Measurements from ENCODE around the gene RBFOX2.
"Not testable (repeated sequence)": the region's sequence is repeated elsewhere in the genome, so short reads cannot be mapped to it uniquely, and the experiment has no call there.

RBFOX2 gene

DNA sequence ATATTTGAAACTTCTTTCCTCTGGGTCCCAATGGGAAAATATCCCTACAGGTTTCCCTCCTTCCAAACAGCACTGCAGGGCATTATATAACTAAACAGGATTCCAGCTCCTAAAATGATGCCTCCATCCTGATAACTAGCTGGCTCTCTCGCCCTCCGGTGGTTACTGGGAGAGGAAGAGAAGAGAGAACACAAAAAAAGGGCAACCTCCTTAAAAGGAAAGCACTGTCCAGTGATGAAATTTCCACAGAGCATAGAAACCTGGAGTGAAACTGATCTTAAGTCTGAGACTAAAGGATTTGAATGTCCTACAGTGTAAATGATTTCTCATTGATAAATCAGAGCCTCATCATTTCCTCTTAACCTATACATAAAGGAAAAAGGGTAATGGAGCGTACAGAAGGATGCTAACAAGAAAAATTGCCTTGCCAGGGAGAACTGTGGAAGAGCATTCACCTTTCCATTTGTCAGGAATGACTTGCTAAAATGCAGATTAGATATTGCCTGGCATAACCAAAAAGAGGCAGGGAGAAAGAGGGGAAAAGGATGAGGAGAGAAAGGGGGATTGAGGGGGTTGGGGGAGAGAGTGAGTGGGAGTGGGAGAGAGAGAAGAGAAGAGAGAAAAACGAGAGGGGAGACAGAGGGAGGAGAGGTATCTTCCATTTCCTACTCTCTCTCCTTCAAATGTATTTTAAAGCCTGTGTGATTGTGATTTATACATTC is 189.6 kb downstream of the RBFOX2 start:
- in situ Hi-C loops (cut with MboI; ENCODE audit: low sequenced_read_pairs), result no loop called here

- in situ Hi-C loops (cut with MboI; ENCODE audit: low sequenced_read_pairs), result no loop called here
Measured at GRCh38 chr22:35837101-35837727, 191.4 kb downstream of the RBFOX2 start.

GRCh38 chr22:35835998-35836691 is 192.5 kb downstream of the RBFOX2 start:
- in situ Hi-C loops (cut with MboI; ENCODE audit: low sequenced_read_pairs), result no loop called here

DNA sequence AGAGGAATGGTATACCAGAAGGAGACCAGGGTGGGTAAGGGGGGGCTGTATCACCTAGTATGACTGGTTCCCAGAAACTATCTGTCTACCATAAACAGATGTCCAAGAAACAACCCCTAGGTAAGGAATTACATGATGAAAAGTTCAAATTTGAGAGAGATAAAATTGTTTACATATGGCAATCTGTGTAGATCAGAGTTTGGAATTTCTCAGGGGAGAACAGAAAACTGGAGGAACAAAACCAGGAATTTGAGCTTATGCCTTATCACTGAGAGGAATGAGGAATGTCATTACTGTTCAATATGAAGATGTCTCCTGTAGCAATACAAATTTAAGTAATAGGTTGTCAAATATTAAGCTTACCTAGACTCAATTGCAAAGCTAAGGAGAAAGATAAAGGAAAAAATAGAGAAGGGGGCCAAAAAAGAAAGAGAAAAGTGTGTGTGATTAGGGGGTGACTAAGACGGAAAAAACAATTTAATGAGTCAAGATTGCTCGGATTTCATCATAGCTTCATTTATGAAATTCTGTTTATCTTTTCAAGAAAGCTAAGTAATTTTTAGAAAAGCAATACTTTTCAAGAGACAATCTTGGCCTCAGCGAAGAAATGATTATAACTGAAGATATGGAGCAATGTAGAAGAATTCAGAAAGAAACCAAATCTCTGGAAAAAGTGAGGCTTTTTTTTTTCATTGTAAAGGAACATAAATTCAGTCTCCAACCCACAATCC is 193.2 kb downstream of the RBFOX2 start:
- in situ Hi-C loops (cut with MboI; ENCODE audit: low sequenced_read_pairs), result no loop called here

DNA sequence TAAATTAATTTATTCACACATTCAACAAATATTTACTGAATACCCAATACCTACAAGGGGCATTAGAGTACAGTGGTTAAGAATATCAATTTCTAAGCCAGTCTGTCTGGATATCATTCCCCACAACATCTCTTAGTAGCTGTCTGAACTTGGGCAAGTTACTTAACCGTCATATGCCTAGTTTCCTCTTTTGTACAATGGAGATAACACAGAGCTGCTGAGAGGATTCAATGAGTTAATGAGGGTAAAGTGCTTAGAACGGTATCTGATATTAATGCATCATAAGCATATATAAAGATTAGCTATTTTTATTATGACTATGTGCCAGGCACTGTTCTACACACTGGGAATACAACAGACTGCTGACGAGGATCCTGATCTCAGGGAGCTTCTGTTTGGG is 194.6 kb downstream of the RBFOX2 start:
- in situ Hi-C loops (cut with MboI; ENCODE audit: low sequenced_read_pairs), result no loop called here

- in situ Hi-C loops (cut with MboI; ENCODE audit: low sequenced_read_pairs), result no loop called here
Measured at GRCh38 chr22:35830305-35830704, 198.3 kb downstream of the RBFOX2 start.

GRCh38 chr22:35824256-35824655 is 204.4 kb downstream of the RBFOX2 start:
- in situ Hi-C loops (cut with MboI; ENCODE audit: low sequenced_read_pairs), result no loop called here

- in situ Hi-C loops (cut with MboI; ENCODE audit: low sequenced_read_pairs), result no loop called here
Measured at GRCh38 chr22:35821654-35822053, 207.0 kb downstream of the RBFOX2 start.

DNA sequence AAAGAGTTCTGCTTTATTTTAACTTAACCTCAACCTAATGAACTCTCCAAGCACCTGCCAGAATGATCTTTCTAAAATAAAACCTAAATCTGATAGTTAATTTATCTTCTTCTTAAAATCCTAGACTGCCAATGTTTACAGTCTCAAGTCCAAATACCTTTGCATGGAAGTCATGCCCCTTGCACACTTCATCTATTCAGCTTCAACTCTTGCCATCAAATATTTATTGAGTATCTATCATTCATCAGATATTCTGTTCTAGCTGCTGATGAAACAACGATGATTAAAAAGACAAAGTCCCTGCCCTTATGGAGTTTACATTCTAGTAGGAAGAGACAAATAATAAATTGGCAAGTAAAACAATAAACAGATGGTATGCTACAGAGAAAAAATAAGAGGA is 209.2 kb downstream of the RBFOX2 start:
- in situ Hi-C loops (cut with MboI; ENCODE audit: low sequenced_read_pairs), result no loop called here

DNA sequence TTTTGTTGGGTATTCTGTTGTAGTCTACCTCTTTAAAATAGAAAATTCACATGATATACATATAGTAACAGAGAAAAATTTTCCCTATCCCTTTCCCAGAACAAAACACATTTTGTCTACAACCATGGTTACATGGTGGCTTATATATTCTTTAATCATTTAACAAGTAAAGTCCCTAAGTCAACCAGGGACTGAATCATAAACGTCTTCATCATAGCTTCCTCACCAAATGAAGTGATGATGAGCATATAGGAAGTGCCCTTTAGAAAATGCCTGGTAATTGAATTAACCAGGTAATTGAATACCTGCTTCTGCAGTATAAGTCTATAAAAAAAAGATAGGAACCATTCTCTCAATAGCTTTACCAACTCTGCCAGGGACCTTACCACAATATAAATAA is 209.7 kb downstream of the RBFOX2 start:
- in situ Hi-C loops (cut with MboI; ENCODE audit: low sequenced_read_pairs), result no loop called here

GRCh38 chr22:35812600-35812999 is 216.0 kb downstream of the RBFOX2 start:
- in situ Hi-C loops (cut with MboI; ENCODE audit: low sequenced_read_pairs), result no loop called here

DNA sequence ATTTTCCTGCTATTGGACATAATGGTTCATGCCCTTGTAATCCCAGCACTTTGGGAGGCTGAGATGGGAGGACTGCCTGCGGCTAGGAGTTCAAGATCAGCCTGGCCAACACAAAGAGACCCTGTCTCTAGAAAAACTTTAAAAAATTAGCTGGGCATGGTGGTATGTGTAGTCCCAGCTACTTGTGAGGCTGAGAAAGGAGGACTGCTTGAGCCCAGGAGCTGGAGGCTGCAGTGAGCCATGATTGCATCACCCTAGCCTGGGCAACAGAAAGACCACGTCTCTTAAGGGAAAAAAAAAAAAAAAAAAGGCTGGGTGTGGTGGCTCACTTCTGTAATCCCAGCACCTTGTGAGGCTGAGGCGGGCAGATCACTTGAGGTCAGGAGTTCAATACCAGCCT is 217.0 kb downstream of the RBFOX2 start:
- in situ Hi-C loops (cut with MboI; ENCODE audit: low sequenced_read_pairs), result no loop called here

- in situ Hi-C loops (cut with MboI; ENCODE audit: low sequenced_read_pairs), result no loop called here
Measured at GRCh38 chr22:35809816-35810215, 218.8 kb downstream of the RBFOX2 start.

GRCh38 chr22:35808377-35808776 is 220.2 kb downstream of the RBFOX2 start:
- in situ Hi-C loops (cut with MboI; ENCODE audit: low sequenced_read_pairs), result no loop called here

DNA sequence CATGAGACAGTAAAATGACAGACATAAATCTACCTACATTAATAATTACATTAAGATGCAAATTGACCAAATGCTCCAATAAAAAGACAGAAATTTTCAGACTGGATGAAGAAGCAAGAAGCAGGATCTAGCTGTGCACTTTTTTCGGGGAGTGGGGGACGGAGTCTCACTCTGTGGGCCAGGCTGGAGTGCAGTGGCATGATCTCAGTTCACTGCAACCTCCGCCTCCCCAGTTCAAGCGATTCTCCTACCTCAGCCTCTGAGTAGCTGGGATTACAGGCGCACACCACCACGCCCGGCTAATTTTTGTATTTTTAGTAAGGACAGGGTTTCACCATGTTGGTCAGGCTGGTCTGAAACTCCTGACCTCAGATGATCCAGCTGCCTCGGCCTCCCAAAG is 222.0 kb downstream of the RBFOX2 start:
- in situ Hi-C loops (cut with MboI; ENCODE audit: low sequenced_read_pairs), result not testable (repeated sequence)

GRCh38 chr22:35805466-35805865 is 223.2 kb downstream of the RBFOX2 start:
- in situ Hi-C loops (cut with MboI; ENCODE audit: low sequenced_read_pairs), result no loop called here

DNA sequence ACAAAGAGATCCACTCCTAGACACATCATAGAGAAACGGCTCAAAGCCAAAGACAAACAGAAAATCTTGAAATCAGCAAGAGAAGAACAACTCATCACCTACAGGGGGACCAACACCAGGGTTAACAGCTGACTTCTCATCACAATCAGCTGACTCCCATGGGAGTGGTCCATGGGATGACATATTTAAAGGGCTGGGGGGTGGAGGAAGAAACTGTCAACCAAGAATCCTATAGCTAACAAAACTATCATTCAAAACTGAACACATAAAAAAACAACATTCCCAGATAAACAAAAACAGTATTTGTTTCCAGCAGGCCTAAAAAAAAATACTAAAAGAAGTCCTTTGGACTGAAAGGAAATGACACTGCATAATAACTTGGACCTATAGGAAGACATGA is 224.2 kb downstream of the RBFOX2 start:
- in situ Hi-C loops (cut with MboI; ENCODE audit: low sequenced_read_pairs), result no loop called here

GRCh38 chr22:35802885-35803284 is 225.7 kb downstream of the RBFOX2 start:
- in situ Hi-C loops (cut with MboI; ENCODE audit: low sequenced_read_pairs), result no loop called here

DNA sequence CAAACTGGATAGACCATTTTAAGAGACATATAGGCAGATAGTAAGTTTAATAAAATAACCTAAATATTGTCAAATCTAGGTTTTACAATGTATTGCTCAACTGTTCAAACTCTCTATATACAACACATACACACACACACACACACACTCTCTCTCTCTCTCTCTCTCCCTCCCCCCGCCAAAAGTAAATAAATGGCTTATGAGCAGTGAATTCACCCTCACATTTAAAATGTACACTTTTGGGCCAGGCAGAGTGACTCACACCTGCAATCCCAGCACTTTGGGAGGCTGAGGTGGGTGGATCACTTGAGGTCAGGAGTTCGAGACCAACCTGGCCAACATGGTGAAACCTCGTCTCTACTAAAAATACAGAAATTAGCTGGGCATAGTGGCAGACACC is 227.3 kb downstream of the RBFOX2 start:
- in situ Hi-C loops (cut with MboI; ENCODE audit: low sequenced_read_pairs), result not testable (repeated sequence)

DNA sequence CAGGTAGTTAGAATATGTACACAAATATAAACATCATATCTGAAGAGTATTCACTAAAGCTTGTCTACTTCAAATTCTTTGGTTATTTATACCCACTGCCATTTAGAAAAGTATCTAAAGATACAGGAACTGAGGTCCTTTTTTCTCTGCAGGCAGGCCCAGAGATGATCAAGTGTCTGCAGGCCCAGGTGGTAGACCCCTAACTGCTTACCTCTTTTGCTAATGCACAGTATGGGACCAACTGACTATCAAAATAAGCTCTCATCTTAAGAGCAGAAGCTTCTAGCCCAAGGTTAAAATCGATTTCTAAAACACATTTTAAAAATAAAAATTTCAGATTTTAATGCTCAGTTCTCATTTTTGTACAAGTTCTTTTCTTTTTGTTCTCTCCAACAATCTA is 229.5 kb downstream of the RBFOX2 start:
- in situ Hi-C loops (cut with MboI; ENCODE audit: low sequenced_read_pairs), result no loop called here

GRCh38 chr22:35797411-35797810 is 231.2 kb downstream of the RBFOX2 start:
- in situ Hi-C loops (cut with MboI; ENCODE audit: low sequenced_read_pairs), result no loop called here
